ENCODE data around the gene CA11.
"Not testable (repeated sequence)": the region's sequence is repeated elsewhere in the genome, so short reads cannot be mapped to it uniquely, and the experiment has no call there.

The CA11 gene

DNA sequence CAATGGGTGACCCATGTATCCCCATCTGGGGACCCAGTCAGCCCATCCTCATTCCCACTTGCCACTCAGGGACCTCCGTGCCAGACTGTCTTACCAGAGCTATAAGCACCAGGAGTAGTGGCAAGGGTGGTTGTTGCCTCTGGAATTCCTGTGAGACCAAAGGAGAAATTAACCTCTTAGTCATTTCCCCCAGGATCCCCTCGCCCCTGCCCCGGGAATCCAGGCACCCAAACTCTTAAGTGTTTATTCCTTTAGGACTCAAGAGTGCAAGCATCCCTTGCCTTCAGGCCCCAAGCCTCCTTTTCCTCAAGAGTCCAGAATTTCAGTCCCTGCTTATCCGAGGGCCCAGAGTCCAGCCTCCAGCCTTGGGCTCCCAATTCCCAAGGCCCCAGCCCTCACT is 17.7 kb upstream of the CA11 start:
- Histone ChIP-seq H2AFZ (ENCODE audit: low read depth, low read length) (no peak overlapping the region), H3K4me1 (ENCODE audit: insufficient read depth, low read length) (no peaks in the 10 kb centered on the region), H3K4me3 (ENCODE audit: low read length) (no peak overlapping the region), H3K36me3 (ENCODE audit: insufficient read depth, low read length) (no peaks in the 10 kb centered on the region), H3K9me3 (ENCODE audit: low read length) (no peaks in the 10 kb centered on the region), H3K27me3 (ENCODE audit: insufficient read depth, low read length) (no peaks in the 10 kb centered on the region)

DNA sequence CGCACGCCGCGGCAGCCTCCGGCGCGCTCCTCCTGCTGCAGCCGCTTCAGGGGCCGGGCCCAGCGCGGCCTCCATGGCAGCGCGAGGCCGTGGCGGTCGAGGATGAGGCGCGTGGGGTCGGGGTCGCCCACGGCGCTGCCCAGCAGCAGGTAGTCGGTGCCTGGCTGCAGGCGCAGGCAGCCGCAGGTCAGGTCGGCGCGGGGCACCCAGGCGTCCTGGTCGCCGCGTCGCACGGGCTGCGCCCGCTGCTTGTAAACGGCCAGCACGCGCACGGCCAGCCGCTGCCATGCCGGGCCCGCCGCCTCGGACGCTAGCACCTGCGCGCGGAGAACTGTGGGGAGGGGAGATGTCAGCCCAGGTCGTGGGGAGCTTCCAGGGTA is 15.7 kb upstream of the CA11 start:
- H3K9me3 ChIP-seq (ENCODE audit: low read length): no peaks in the 10 kb centered on the region
- H3K27me3 ChIP-seq (ENCODE audit: insufficient read depth, low read length): no peaks in the 10 kb centered on the region
- H3K36me3 ChIP-seq (ENCODE audit: insufficient read depth, low read length): no peaks in the 10 kb centered on the region
- no peak overlapping the region for H2AFZ ChIP-seq (ENCODE audit: low read depth, low read length)
- peaks cover 6% of the 10 kb centered on the region for H3K4me1 ChIP-seq (ENCODE audit: insufficient read depth, low read length)
- no peak overlapping the region for H3K4me3 ChIP-seq (ENCODE audit: low read length)

DNA sequence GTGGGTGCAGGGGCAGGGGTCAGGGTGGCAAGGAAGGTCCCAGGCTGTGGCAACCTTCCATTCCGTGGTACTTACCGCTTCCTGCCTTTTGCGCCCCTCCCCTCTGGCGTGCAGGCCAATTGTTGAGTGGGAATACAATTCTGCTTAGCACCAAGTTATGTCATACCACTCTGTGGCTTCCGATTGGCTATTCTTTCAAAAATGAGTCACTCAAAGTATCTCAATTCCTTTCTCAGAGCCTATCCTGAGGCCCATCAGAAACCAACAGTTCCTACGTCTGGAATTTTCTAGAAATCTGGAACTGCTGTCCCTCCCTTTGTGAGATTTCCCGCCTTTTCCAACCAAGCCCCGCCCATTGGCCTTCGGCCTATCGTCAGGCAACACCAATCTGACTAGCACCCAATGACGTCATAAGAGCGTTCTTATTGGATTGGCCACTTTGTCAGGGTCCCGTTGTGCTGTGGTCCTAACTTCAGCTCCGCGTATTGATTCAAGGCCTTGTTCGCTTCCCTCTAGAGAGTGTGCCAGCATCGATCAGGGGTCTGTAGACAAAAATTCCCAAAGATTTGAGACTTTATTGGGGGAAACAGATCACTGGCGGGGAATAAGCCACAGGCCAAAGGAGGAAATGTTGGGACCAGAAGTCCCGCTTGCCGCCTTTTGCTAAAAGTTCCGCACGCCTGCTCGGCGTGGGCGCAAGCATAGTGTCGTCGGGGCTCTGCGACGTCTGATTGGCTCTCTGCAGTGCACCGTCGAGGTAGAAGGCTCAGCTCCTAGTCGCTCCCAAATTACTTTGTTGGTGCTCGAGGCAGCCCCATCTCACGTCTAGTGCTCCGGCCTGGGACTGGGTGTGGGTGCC is 15.1 kb upstream of the CA11 start:
- Histone ChIP-seq H2AFZ (ENCODE audit: low read depth, low read length) (no peak overlapping the region), H3K9me3 (ENCODE audit: low read length) (no peaks in the 10 kb centered on the region), H3K27me3 (ENCODE audit: insufficient read depth, low read length) (no peaks in the 10 kb centered on the region), H3K4me1 (ENCODE audit: insufficient read depth, low read length) (peaks cover 6% of the 10 kb centered on the region), H3K36me3 (ENCODE audit: insufficient read depth, low read length) (no peaks in the 10 kb centered on the region), H3K4me3 (ENCODE audit: low read length) (no peak overlapping the region)

DNA sequence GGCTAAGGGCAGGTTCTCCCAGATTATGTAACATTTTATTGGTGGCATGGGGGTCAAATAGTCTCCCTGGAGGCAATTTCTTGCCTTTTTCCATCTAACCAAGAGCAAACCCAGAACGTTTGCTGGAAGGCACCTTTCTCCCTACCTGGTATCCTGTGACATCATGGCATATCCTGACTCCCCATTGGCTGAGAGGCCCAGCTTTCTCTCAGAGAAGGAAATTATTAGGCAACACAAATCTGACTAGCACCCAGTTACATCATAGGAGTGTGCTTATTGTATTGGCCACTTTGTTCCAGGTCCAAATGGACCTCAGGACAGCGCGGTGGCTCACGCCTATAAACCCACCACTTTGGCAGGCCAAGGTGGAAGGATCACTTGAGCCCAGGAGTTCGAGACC is 13.8 kb upstream of the CA11 start:
- Histone ChIP-seq H3K4me3 (ENCODE audit: low read length) (no peak overlapping the region), H3K9me3 (ENCODE audit: low read length) (no peaks in the 10 kb centered on the region), H3K27me3 (ENCODE audit: insufficient read depth, low read length) (no peaks in the 10 kb centered on the region), H3K4me1 (ENCODE audit: insufficient read depth, low read length) (peaks cover 6% of the 10 kb centered on the region), H2AFZ (ENCODE audit: low read depth, low read length) (no peak overlapping the region), H3K36me3 (ENCODE audit: insufficient read depth, low read length) (no peaks in the 10 kb centered on the region)

DNA sequence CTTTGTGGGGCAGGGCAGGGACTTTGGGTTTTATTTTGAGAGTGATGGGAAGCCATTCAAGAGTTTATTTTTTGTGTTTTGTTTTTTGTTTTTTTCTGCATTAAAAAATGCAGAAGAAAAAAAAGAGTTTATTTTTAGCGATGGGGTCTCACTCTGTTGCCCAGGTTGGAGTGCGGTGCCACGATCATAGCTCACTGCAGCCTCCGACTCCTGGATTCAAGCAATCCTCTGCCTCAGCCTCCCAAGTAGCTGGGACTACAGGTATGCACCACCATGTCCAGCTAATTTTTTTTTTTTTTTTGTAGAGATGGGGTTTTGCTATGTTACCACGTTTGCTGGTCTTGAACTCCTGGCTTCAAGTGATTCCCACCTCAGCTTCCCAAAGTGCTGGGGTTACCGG is 12.5 kb upstream of the CA11 start:
- Histone ChIP-seq H3K9me3 (ENCODE audit: low read length) (no peaks in the 10 kb centered on the region), H2AFZ (ENCODE audit: low read depth, low read length) (no peak overlapping the region), H3K4me1 (ENCODE audit: insufficient read depth, low read length) (peaks cover 6% of the 10 kb centered on the region), H3K36me3 (ENCODE audit: insufficient read depth, low read length) (no peaks in the 10 kb centered on the region), H3K4me3 (ENCODE audit: low read length) (no peak overlapping the region), H3K27me3 (ENCODE audit: insufficient read depth, low read length) (no peaks in the 10 kb centered on the region)

DNA sequence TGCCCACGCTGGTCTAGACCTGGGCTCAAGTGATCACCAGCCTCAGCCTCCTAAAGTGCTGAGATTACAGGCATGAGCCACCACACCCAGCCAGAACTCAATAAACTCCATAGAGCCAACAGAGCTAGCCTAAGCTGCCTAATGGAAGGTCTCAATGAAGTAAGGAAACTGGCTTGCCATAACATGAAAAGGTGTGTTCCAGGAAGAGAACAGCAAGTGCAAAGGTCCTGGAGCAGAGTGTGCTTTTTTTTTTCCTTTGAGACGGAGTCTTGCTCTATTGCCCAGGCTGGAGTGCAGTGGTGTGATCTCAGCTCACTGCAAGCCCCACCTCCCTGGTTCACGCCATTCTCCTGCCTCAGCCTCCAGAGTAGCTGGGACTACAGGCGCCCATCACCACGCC is 11.8 kb upstream of the CA11 start:
- H3K27me3 ChIP-seq (ENCODE audit: insufficient read depth, low read length): not testable (repeated sequence)

DNA sequence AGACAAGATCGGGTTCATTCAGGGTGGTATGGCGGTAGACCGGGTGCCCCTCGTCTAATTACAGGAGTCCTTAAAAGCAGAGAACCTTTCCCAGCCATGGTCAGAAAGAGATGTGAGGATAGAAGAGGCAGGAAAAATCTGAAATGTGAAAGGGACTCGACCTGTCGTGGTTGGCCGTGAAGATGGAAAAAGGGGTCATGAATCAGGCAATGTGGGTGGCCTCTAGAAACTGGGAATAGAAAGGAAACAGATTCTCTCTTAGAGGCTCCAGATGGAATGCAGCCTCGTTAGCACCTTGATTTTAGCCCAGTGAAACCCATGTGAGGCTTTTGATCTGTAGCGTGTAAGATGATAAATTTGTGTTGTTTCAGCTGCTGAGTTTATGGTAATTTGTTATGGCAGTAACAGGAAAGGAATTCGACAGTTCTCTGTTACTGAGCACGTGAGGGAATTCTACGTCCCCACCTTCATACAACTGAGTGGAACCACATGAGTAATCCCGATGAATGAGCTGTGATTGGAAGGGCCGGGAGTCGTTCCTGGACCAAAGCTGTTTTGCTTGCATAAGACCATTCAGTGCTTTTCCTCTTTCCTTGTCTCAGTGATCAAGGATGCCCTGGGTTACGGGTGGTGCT is 11.0 kb upstream of the CA11 start:
- Histone ChIP-seq H3K27me3 (ENCODE audit: insufficient read depth, low read length) (no peaks in the 10 kb centered on the region), H2AFZ (ENCODE audit: low read depth, low read length) (no peak overlapping the region), H3K4me1 (ENCODE audit: insufficient read depth, low read length) (peaks cover 6% of the 10 kb centered on the region), H3K36me3 (ENCODE audit: insufficient read depth, low read length) (no peaks in the 10 kb centered on the region), H3K9me3 (ENCODE audit: low read length) (no peaks in the 10 kb centered on the region), H3K4me3 (ENCODE audit: low read length) (no peak overlapping the region)

More for the DNA sequence above, 11.8 kb upstream of the CA11 start:
- H3K9me3 ChIP-seq (ENCODE audit: low read length); H3K36me3 ChIP-seq (ENCODE audit: insufficient read depth, low read length); H3K4me3 ChIP-seq (ENCODE audit: low read length); H3K4me1 ChIP-seq (ENCODE audit: insufficient read depth, low read length); H2AFZ ChIP-seq (ENCODE audit: low read depth, low read length): not testable (repeated sequence)

DNA sequence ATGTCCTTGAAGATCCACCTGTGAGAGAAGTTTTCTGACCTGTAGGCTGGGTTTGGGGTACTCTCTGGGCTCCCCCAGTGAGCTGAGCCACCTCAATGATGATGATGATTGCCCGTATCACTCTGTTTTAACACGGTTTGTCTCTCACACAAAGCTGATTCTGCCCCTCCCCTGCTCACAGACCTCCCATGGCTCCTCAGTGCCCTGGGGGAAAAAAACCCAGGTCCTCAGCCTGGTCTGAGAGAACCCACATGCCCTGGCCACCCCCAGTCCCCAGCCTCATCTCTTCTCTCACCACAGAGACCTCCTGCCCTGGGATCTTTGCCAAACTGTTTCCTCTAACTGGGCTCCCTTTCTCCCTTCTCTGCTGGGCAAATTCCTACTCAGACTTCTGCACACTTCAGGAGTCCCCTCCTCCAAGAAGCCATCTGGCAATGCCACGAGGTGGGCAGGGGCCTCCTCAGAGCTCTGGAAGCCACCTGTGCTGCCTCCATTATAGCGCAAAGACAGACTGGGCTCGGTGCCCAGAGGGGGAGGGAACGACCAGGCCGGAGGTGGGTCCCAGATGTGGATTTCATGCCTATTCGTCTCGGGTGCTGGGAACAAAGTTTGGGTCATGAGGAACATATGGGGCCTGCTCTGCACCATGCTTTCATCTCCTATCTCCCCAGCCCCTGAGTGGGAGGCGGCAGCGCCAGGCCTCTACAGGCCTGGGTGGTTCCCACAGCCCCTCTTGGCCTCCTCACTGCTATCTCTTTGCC is 8.5 kb upstream of the CA11 start:
- Histone ChIP-seq H3K36me3 (ENCODE audit: insufficient read depth, low read length) (no peaks in the 10 kb centered on the region), H3K9me3 (ENCODE audit: low read length) (no peaks in the 10 kb centered on the region), H3K27me3 (ENCODE audit: insufficient read depth, low read length) (no peaks in the 10 kb centered on the region), H3K4me3 (ENCODE audit: low read length) (no peak overlapping the region), H2AFZ (ENCODE audit: low read depth, low read length) (no peak overlapping the region), H3K4me1 (ENCODE audit: insufficient read depth, low read length) (peaks cover 6% of the 10 kb centered on the region)

DNA sequence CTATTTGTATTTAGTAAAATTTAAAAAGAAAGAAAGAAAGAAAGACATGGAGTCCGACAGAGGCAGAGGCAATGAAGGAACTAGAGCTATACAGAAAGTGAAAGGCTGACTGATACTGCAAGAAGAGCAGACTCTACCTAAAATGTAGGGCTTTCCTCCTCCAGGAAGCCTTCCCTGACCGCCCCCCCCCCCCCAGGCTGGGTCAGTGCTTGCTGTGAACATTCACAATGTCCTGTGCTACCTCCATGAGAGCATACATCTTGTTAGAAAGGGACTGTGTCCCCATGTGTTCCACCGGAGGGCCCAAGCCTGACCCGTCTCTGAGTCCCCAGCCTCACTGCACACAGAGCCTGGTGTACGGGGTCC is 5.7 kb upstream of the CA11 start:
- Histone ChIP-seq H3K9me3 (ENCODE audit: low read length) (no peaks in the 10 kb centered on the region), H3K36me3 (ENCODE audit: insufficient read depth, low read length) (no peaks in the 10 kb centered on the region), H2AFZ (ENCODE audit: low read depth, low read length) (no peak overlapping the region), H3K27me3 (ENCODE audit: insufficient read depth, low read length) (no peaks in the 10 kb centered on the region), H3K4me1 (ENCODE audit: insufficient read depth, low read length) (no peaks in the 10 kb centered on the region), H3K4me3 (ENCODE audit: low read length) (no peak overlapping the region)

DNA sequence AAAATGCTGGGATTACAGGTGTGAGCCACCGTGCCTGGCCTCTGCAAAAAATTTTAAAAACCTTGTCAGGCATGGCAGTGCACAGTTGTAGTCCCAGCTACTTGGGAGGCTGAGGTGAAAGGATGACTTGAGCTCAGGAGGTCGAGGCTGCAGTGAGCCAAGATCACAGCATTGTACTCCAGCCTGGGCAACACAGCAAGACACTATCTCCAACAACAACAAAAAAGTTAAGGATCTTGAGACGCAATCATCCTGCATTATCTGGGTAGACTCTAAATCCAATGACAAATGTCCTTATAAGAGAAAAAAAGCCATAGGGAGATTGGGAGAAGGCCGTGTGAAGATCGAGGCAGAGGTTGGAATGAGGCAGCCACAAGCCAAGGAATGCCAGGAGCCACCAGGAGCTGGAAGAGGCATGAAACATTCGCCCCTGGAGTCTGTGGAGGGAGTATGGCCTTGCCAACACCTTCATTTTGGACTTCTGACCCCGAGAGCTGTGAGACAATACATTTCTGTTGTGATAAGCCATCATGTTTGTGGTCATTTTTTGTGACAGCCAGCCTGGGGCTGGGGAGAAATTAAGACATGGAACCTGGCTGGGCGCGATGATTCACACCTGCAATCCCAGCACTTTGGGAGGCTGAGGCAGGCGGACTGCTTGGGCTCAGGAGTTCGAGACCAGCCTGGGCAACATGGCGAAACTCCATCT is 5.1 kb upstream of the CA11 start:
- Histone ChIP-seq H3K4me1 (ENCODE audit: insufficient read depth, low read length) (peaks cover under 1% of the 10 kb centered on the region), H2AFZ (ENCODE audit: low read depth, low read length) (no peak overlapping the region), H3K4me3 (ENCODE audit: low read length) (no peak overlapping the region), H3K27me3 (ENCODE audit: insufficient read depth, low read length) (no peaks in the 10 kb centered on the region), H3K9me3 (ENCODE audit: low read length) (no peaks in the 10 kb centered on the region), H3K36me3 (ENCODE audit: insufficient read depth, low read length) (no peaks in the 10 kb centered on the region)

DNA sequence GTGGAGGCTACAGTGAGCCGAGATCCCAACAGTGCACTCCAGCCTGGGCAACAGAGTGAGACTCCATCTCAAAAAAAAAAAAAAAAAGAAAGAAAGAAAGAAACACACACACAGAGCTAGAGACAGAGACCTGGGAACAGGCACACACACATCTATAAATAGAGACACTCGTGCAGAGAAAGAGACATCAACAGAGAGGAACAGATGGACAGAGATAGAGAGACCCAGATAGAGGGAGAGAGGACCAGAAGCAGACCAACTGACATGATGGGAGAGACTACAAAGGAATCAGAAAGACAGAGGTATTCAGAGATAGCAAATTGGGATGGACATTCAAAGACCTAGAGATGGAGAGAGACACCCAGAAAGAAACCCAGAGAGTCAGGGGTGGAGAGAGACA is 2.1 kb upstream of the CA11 start:
- no peak overlapping the region for H2AFZ ChIP-seq (ENCODE audit: low read depth, low read length)
- H3K27me3 ChIP-seq (ENCODE audit: insufficient read depth, low read length): no peaks in the 10 kb centered on the region
- H3K36me3 ChIP-seq (ENCODE audit: insufficient read depth, low read length): no peaks in the 10 kb centered on the region
- H3K4me1 ChIP-seq (ENCODE audit: insufficient read depth, low read length): peaks cover 14% of the 10 kb centered on the region
- no peak overlapping the region for H3K4me3 ChIP-seq (ENCODE audit: low read length)
- no peaks in the 10 kb centered on the region for H3K9me3 ChIP-seq (ENCODE audit: low read length)

DNA sequence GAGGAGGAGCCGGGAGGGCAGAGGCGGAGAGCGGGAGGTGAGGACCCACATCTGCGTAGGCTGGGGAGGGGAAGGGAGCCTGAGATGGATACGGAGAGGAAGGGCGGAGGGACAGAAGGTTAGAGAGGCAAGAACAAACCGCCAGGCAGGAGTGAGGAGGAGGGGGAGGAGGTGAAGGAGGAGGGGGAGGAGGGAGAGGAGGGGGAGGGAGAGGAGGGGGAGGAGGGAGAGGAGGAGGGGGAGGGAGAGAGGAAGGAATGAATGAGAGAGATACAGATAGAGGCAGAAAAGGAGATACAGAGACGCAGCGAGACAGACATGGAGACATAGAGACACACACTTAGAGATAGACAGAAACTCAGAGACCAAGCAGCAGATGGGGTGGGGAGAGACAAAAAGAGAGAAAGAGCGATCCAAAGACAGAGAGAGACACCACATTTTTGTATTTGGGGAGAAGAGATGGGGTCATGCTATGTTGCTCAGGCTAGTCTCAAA is 782 bp upstream of the CA11 start:
- H3K36me3 ChIP-seq (ENCODE audit: insufficient read depth, low read length): no peaks in the 10 kb centered on the region
- peaks cover 14% of the 10 kb centered on the region for H3K4me1 ChIP-seq (ENCODE audit: insufficient read depth, low read length)
- H3K9me3 ChIP-seq (ENCODE audit: low read length): no peaks in the 10 kb centered on the region
- H3K27me3 ChIP-seq (ENCODE audit: insufficient read depth, low read length): no peaks in the 10 kb centered on the region
- H3K4me3 ChIP-seq (ENCODE audit: low read length): no peak overlapping the region
- H2AFZ ChIP-seq (ENCODE audit: low read depth, low read length): no peak overlapping the region

DNA sequence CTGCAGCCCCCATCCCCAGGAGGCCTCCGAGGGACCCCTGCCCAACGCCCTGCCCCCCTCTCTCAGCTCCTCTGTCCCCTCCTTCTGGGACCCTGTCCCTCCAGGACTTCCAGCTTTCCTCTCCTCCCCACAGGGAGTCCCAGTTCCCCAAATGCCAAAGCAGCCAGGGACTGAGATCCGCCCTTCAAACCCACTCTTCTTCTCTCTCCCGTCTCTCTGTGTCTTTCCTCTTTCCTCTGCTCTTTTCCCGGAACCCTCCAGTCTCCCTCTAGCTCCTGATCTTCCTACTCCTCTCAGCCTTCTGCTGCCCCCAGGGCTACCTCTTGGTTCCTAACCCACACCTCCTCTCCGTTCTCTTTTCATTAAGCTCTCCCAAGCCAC is 377 bp downstream of the CA11 start:
- H3K36me3 ChIP-seq (ENCODE audit: insufficient read depth, low read length): no peaks in the 10 kb centered on the region
- H3K4me3 ChIP-seq (ENCODE audit: low read length): peak overlapping the region; percentile 60
- H2AFZ ChIP-seq (ENCODE audit: low read depth, low read length): peak overlapping the region; percentile 90
- peaks cover 14% of the 10 kb centered on the region for H3K4me1 ChIP-seq (ENCODE audit: insufficient read depth, low read length)
- H3K27me3 ChIP-seq (ENCODE audit: insufficient read depth, low read length): no peaks in the 10 kb centered on the region
- H3K9me3 ChIP-seq (ENCODE audit: low read length): no peaks in the 10 kb centered on the region
